ENCODE data around the gene ESD. TPM values are rescaled to one million over a fixed set of nuclear protein-coding genes. Genes with fewer than 3 reads are reported as not detected.
"Not testable (repeated sequence)": the region's sequence is repeated elsewhere in the genome, so short reads cannot be mapped to it uniquely, and the experiment has no call there.

ESD gene
- total RNA-seq, 1 donor from 2014 or later: 89.7 TPM

- no peak for DNase-seq
Measured at GRCh38 chr13:46783504-46783903, 13.5 kb downstream of the ESD start.

GRCh38 chr13:46782691-46783090, 14.3 kb downstream of the ESD start:
- DNase-seq: no peak

GRCh38 chr13:46782066-46782465, 14.9 kb downstream of the ESD start:
- DNase-seq: no peak

DNA sequence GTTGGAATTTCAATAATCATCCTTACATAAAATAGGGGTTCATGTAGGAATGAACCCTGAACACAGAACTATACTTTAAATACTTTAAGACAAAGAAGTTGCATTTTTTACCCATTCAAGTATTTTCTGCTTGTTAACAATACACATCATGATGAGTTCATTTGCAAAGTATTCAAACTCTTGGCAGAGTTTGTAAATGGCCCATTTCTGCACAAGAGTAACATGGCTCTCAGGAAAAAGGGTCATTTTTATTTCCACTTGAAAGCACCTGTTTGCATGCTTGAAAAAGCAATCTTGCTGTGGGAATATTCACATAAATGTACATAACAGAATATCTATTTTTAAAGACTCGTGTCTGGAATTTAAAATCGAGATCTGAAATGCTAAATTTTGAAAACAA, 18.1 kb downstream of the ESD start:
- DNase-seq: peak; percentile 70

DNA sequence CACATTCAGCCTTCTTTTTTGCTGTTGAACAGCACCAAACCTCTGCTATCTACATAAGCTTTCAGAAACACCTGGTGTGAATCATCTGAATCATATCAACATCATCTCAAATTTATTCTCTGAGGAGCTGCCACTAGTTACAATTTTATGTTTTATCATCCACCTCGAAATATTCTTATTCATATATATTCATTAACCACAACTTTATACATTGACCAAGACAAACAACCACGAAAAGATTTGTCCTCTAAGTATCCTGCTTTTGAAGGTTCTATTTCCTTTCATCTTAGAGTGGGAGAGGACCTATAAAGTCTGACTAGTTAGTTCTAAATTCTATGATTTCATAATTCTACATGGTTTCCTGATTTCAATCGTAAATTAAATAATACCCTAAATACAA, 18.9 kb downstream of the ESD start:
- no peak for DNase-seq

DNA sequence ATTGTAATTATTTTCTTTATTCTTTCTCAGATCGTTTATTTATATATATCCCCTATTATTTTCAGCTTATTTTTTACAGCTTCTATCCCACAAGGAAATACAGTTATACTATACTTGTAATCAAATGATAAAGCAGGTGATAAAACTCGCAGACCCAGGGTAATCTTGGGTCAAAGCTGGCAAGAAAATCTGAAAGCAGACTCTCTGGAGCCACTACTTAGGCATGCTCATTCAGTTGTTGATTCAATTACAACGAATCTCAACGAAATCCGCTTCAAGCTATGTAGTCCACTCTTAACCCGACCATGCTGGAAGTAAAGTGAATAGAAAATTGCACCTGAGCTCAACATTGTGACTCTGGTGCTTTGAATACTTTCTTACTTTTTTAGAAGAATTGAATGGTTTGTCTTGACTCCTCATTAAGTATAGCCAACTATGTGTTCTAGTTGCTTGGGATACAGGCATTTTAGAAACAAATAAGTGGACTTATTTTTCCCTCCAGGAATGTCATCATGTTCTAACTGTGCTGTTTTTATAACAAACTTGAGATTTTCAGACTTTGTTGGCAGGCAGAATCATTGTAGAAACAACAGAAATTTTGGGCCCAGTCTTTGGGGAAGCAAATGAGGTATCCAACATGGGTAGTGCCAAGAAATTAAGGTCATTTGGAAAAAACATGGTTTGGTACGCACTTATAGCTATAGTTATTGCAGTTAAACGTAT, 21.4 kb downstream of the ESD start:
- DNase-seq: no peak

GRCh38 chr13:46773541-46773940, 23.4 kb downstream of the ESD start:
- DNase-seq: no peak

DNA sequence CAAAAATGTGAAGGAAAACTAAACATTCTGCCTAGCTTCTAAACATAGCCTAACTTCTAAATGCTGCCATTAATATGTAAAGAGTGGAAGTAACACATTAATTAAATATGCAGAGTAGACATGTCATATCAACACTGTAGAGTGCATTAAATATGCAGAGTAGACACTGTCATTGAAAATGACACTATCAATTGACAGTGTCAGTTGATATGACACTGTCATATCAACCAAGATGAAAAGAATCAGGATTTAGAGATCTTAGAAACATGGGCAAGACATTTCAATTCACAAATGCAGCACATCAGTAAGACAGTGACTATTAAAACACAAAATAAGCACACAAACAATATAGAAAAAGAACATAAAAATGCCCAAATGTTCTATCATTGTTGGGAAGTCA, 25.3 kb downstream of the ESD start:
- DNase-seq: no peak

DNA sequence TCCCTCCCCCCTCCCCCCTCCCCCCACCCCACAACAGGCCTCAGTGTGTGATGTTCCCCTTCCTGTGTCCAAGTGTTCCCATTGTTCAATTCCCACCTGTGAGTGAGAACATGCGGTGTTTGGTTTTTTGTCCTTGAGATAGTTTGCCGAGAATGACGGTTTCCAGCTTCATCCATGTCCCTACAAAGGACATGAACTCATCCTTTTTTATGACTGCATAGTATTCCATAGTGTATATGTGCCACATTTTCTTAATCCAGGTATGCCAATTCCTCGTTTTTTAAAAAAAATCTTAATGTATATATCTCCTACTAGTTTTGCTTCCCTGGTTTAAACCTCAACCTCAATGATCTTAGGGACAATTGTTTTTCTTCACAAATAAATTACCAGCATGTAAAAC, 27.0 kb downstream of the ESD start:
- not testable (repeated sequence) for DNase-seq

- DNase-seq: no peak
Measured at GRCh38 chr13:46761866-46762265, 35.1 kb downstream of the ESD start.

DNA sequence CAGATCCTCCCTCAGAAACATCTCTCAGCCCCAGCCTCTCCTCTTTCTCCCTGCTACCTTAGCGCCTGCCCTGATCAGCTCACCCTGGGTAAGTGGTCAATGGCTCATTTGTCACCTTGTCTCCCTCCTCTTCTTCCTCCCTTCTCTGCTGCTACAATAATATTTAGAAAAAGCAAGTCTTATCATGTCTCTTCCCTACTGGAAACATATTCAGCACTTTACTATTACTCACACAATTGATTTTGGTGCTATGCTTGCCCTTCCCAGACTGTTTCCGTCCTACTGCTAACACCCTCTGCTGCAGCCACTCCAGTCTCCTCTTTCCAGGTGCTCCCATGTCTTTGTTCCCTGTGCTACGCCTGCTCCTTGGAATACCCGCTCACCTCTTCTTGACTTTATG, 35.8 kb downstream of the ESD start:
- no peak for DNase-seq

DNA sequence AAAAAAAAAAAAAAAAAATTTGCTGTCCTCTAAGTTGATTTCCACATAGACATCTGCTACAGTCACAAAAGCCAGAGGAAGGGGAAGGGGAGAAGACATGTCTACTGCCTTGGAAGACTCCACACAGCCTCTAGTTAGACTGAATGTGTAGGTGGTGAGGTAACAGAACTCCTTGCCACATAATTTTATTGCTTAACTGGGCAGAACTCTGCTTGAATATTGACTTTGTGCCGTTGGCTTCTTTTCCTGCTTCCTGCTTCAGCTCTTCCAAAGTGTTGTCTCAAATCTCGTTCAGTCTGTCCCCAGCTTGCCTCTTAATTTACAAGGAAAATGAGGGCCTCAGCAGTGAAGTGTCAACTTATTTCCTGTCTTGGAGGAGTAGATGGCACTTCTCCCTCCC, 37.1 kb downstream of the ESD start:
- DNase-seq: no peak

DNA sequence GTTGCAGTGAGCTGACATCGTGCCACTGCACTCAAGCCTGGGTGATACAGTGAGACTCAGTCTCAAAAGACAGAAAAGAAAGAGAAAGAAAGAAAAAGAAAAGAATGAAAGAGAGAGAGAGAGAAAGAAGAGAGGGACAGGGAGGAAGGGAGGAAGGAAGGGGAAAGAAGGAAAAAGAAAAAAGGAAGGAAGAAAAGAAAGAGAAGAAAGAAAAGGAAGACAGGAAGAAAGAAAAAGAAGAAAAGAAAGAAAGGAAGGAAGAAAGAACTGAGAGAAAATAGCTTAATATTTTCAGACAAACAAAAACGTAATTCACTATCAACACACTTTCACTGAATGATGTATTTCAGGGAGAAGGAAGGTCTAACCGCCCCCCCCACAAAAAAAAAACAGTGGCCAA, 39.3 kb downstream of the ESD start:
- DNase-seq: no peak

- peak; percentile 16 for DNase-seq
Measured at GRCh38 chr13:46756977-46757376, 40.0 kb downstream of the ESD start.

- not testable (repeated sequence) for DNase-seq
Measured at GRCh38 chr13:46755508-46755907, 41.5 kb downstream of the ESD start.

DNA sequence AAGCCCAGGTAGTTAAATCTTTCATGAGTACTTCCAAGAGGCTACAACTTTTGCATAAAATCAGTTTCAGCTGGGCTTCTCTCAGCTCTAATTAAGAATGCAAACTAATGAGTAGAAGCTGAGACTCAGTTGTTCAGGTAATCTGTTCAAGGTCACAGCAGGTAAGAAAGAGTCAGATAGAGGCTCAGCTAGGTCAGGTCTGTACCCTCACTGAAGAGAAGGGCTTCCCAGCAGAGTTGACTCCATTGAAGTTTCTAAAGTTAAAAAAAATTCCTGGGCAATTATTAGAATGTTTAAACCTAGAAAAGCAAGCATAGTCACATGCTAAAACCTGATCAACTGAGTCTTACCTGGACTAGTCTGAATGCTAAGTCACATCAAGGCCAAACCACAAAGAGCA, 42.1 kb downstream of the ESD start:
- DNase-seq: no peak

DNA sequence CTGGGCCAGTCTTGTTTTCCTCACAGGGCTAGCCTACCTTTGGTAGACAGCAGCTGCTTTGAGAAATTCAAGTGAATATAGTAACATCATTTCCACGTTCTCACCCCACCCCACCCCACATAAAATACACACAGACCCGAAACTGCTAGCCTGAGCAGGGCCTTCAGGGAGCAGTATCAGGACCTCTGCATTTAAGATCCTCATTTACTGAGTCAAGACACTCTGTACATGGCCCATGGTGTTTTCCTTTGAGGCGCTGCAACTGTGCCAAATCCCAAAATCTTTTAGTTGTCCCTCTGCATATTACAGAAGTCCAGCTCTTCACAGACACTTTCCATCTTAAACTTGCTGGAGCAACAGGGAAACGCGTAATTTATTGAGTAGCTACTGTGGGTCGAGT, 43.0 kb downstream of the ESD start:
- no peak for DNase-seq

- DNase-seq: no peak
Measured at GRCh38 chr13:46753137-46753536, 43.8 kb downstream of the ESD start.

DNA sequence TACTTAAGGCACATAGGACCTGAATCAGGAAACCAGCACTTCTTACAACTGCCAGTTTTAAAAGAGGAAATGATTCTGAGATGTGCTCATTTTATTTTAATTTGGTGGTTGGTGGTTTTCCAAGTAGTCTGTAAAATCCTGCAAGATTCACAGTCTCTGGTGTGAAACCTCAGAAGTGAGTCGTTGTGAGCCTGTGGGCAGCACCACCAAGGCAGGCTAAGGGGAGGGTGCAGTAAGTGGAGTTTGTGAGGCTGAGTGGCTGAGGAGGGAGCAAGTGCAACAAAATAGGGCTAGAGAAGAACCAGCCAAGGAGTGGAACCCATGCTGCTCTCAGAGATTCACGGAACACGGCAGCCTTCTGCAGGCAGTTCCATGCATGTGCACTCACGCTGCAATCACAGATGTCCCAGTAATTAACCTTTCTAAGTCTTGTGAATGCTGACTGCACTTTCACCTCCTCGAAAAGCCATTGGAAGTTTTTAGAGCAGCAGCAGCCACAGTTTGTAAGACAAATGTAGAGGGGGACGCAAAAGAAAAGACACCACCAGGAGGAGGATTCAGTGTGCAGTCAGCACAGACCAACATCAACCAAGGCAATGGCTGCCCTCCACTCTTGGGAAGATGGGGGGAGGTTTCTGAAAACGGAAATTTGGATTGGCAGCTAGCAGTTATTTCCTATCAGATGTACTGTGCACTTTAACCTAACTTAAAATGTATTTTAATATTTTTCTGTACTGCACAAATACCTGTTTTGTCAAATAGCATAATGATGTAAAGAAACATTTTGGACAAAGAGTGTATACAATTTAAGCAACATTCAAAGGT, 44.9 kb downstream of the ESD start:
- DNase-seq: peak; percentile 17

GRCh38 chr13:46749951-46750350, 47.0 kb downstream of the ESD start:
- DNase-seq: peak; percentile 13

GRCh38 chr13:46748300-46748699, 48.7 kb downstream of the ESD start:
- DNase-seq: no peak

DNA sequence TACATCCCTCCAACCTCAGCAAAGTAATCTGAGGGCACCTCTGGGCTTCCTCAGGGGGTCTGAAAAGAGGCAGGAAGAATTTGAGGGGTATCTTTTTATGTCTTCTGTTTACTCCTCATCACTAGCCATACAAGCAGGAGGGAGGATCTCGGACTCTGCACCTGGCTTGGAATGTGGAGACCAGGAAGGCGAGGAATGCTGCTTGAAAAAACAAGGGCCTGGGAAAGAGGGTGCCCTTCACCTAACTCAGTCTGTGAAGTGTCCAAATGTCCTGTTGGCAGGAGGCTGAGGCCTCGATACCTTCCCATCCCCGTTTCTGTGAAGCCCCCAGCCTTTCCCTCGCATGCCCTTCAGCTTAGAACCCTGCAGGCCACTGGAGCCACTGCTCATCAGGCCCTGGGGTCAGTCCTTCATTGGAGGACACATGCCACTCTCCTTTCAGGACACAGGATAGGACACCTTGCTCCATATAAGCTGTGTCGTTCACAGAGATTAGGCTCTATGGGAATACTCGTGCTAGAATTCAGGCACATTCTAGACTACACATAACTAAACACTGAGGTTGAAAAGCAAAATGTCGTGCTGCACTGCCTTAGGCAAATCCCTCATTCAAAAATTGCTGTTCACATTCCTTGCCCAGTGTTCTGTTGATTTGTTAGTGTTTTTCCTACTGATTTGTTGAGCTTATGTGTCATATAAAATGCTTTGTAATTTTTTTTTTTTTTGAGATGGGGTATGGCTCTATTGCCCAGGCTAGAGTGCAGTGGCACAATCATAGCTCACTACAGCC, 49.7 kb downstream of the ESD start:
- DNase-seq: no peak

DNA sequence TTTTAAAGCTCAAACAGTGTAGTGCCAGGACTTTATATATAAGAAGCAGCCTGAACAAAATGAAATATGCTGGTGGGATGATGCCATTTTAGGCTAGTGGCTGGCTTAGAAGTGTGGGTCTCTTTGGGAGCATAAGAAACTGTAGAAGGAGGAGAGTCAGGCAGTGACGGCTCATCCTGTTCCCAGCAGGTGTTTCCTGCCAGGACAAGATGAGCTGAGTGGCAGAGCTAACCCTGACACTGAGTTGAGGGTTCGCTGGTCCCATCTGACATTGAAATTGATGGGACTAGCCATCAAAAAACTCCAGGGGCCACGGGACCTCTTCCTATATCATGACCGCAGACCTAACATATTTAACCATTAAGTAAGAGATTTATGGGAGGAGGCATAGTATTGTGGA, 51.3 kb downstream of the ESD start:
- DNase-seq: no peak

GRCh38 chr13:46745062-46745461, 51.9 kb downstream of the ESD start:
- DNase-seq: no peak
